SKM-1 treated with dmso at 0.1 percent for 144 hours (cell line): ENCODE results near the gene GNPAT.
A peak's percentile ranks its signal among the peaks of the same experiment; 100 is the strongest.

Experiments used
- DNase-seq: peaks from one replicate; lab custom pipeline; 2025; ENCODE audit not compliant: unreplicated experiment; lab: John Stamatoyannopoulos, UW

GNPAT gene

GRCh38 chr1:231213831-231214573 is 27.0 kb upstream of the GNPAT start:
- no peak for DNase-seq

DNA sequence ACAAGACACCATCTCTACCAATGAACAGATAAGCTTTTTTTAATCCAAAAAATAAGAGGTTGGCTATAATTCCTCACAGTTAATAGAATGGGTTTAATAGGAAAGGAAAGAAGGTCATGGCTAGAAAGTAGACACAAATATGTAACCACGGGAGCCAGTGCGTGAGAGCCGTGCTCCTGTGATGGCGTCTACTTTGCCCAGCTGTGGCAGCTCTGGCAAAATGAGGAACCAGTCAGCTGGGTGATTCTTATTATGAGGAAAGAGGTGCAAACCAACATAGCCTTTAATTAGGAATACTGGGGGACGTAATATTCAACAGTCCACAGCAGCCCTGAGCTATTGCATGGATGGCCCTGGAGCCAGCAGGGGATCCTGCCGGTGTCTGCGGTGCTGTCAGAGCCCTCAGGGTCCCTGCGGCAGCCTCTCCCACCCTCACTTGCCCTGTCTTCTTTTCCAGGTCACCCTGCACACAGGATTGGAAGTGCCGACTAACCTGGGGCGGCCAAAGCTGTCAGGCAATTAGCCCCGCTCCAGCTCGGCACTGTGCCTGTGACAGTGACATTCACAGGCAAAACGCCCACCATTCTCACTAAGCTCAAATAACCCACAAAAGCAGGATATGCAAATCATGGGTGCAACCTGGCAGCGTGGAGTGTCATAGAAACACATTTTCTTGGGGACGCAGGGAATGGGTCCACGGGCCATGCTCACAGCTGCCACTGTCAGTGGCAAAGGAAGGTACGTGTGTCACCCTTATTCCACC is 25.9 kb upstream of the GNPAT start:
- no peak for DNase-seq

DNA sequence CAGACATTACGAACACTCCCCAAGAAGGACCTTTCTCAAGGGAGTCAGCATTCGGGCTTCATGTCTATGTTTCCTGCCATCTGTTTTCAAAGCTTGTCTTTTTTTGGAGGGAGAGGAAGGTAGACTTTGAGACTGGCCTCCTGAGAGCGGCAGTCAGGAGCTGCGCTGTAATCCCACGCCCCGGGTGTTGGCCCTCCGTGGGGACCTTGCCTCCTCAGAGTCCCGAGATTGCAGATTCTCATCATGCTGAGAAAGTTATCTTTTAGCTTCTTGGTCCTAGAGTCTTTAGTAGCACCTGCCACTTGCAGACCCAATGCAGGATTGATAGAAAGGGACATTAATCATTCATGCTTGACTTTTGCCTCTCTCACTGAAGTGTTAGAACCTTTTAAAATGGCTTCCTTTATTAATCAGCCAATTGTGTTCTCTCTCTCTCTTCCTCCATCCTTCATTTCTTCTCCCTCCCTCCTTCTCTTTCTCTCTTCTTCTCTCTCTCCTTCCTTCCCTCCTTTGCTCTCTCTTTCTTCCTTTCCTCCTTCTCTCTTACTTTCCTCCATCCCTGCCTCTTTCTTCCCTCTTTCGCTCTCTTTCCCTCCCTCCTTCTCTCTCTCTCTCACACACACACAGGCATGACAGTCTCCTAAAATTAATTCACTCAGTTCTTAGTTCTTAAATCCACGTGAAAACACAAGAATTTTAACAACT is 25.2 kb upstream of the GNPAT start:
- DNase-seq: no peak

- DNase-seq: no peak
These were observed 24.5 kb upstream of the GNPAT start for GRCh38 chr1:231216498-231216897.

- no peak for DNase-seq
These were observed 24.0 kb upstream of the GNPAT start for GRCh38 chr1:231217056-231217455.

DNA sequence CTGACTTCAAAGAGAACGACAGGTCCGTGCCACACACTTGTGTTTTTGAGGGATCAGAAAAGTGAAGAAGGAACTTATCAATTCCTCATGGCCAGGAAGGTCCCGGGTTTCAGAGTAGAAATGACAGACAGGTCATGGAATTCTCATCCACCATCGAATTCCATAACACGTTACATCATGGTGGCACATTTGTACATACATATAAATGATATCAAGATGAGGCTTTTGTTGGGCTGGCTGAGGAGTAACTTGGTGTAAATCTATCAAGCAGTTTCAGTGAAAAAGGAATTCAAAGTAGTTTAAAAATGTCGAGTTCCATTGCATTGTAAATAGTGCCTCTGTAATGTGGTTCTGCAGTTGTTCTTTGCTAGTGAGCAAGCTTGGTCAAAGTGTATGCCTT is 22.9 kb upstream of the GNPAT start:
- no peak for DNase-seq

DNA sequence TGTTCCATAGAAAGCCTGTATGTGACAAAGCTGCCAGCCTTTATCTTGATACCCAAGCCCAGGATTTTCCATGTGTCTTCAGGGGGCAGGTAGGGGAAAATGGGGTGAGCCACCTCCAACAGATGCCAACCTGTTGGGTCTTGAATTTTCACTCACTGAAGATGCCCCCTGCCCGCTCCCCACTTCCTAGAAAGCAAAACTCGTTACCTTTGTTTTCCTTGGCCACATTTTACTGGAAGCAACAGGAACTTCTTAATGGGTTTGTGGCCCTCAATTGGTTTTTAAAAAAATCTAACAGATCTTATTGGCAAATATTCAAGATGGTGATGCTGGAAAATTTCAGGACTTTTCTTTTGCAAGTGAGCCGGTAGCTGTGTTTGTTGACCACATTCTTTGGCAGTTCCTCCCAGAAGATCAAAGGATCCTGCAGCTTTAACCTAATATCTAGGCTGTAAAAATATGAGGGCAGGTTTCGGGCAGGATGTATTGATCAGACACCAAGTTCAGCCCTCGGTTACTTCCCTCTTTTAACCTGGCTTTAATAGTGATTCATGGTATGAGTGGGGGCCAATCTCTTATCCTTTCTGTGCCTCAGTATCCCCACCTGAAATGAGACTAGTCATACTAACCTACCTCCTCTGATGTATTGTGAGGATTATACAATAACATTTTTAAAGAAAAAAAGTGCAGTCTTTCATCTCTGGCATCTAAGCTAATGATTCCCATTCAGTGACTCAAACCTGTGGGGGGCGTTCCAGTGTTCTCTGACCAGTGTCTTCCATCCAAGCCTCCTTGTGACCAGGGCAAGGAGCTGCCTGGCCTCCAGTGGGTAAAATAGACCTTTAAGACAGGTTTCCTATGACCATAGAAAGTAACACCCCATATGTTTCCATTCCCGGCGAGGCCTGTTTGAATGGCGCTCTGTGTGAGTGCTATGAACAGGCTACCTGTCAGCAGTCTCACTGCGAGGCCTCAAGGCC is 21.3 kb upstream of the GNPAT start:
- DNase-seq: no peak

DNA sequence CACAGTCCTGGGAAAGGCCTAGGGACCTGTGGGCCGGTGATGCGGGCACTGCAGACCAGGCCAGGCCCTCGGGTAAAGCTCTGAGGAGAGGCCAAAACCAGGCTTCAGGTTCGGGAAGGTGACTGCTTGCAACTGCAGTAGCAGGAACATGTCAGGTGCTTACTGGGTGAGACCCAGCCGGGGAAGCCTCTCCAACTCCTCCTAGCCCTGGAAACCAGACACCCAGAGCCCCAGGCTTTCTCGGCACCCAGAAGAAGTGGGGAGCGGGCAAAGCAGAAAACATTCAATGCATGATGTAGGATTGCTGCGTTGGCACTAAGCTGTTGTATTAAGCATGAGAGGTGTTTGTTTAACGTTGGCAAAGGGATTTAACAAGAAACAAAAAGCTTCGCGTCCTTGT is 20.2 kb upstream of the GNPAT start:
- no peak for DNase-seq

DNA sequence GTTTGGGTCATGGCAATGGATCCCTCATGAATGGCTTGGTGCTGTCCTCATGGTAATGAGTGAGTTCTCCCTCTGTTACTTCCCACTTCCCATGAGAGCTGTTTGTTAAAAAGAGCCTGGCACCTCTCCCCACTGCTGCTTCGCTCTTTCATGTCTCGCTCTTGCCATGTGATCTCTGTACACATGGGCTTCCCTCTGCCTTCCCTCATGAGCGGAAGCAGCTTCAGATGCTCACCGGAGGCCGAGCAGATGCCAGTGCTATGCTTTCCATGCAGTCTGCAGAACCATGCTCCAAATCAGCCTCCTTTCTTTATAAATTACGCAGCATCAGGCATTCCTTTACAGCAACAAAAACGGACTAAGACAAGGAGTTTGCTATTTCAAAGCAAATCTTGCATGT is 14.9 kb upstream of the GNPAT start:
- no peak for DNase-seq

DNA sequence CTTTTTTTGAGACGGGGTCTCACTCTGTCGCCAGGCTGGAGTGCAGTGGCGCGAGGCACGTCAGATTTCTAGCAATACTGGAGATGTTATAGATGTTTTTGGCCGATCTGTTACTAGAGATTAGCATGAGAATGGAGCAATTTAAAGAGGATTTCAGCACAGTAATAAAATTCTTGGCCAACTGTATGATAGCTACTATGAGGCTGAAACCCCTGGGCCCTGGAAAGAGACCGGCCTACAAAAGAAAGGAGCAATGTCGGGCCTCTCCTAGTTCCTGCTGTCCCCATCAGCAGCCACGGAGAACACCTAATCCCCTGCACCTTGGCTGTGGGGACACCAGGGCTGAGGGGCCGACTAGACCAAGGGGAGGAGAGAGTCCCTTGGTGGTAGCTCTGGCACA is 9.5 kb upstream of the GNPAT start:
- DNase-seq: no peak

- no peak for DNase-seq
These were observed 7.9 kb upstream of the GNPAT start for GRCh38 chr1:231232870-231233734.

- no peak for DNase-seq
These were observed 7.1 kb upstream of the GNPAT start for GRCh38 chr1:231233735-231234417.

DNA sequence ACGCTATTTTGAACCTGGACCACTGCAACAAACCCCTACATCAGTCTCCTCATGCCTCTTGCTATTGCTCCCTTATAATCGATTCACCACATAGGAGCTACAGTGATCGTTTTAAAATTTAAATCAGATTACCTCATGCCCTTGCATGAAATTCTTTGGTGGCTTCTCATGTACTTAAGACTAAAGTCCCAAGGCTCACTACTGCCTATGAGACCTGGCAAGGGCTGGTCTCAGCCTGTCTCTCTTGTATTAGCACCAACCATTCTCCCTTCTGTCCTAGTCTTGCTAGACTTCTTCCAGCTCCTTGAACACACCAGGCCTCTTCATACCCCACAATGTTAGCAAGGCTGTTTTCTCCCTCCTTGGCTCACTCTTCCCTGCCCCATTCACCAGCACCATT is 6.5 kb upstream of the GNPAT start:
- DNase-seq: no peak

DNA sequence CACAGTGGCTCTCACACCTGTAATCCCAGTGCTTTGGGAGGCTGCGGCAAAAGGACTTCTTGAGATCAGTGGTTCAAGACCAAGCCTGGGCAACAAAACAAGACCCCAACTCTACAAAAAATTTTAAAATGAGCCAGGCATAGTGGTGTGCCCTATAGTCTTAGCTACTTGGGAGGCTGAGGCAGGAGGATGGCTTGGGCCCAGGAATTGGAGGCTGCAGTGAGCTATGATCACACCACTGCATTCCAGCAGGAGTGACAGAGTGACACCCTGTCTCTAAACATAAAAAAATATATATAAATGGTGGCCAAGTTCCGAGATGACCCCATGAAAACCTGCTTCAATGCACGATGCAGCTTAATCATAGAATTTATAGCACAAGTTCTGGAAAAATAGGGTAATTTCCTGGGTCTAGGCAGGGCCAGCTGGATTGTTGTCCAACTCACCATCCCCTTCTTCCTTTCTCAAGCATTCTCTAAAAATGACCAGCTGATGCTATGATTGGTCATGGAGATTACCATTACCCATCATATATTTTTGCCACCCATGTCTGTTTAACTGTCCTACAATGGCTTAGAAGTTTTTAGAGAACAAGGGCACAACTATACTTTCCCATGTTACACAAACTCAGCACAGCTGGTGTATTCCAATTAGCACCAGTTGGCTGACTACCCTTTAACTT is 5.3 kb upstream of the GNPAT start:
- no peak for DNase-seq

GRCh38 chr1:231236208-231236591 is 4.8 kb upstream of the GNPAT start:
- DNase-seq: no peak

GRCh38 chr1:231236938-231237337 is 4.1 kb upstream of the GNPAT start:
- no peak for DNase-seq

DNA sequence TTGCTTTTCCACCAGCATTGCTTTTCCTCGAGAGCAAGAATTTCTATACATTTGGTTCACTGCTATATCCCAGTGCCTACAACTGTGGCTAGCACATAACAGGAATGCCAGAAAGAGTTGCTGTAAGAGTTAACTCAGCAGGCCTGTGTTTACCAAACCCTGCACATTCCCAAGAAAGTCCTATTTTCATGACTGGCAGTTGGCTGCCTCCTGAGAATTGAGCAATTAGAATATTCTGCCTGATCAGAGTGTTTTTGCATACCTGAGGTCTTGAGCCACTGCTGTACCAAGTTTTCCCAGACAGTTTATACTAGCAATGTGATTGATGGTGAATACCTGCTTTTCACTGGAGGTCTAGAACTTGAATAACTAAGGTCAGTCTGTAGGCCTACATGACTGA is 2.7 kb upstream of the GNPAT start:
- DNase-seq: no peak

DNA sequence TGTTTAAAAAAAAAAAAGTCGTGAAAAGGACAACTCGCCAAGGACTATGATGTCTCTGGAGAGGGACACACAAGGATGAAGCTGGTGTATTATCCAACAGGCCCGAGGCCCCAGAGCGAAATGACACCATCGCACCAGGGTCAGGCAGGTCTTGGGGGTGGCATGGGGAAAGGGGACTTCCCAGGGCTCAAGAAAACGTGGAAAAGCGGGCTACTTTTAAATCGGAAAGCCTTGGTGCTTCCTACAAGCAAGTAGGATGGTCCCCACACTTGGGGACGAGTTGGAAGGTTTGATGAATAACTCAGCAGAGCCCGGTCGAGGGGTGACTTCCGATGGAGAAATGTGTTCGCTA is 505 bp upstream of the GNPAT start:
- DNase-seq: no peak

GRCh38 chr1:231241750-231242149 is 738 bp downstream of the GNPAT start:
- DNase-seq: peak; percentile 38
